Pons (tissue), 1 donor: ENCODE data around the gene VPS26C.
"Not testable (repeated sequence)": the region's sequence is repeated elsewhere in the genome, so short reads cannot be mapped to it uniquely, and the experiment has no call there.

Experiments used
- DNase-seq: peaks from one replicate; pipeline ENCODE4 v3.0.0-alpha.2; 2016; ENCODE audit warnings: low spot score

The VPS26C gene

DNA sequence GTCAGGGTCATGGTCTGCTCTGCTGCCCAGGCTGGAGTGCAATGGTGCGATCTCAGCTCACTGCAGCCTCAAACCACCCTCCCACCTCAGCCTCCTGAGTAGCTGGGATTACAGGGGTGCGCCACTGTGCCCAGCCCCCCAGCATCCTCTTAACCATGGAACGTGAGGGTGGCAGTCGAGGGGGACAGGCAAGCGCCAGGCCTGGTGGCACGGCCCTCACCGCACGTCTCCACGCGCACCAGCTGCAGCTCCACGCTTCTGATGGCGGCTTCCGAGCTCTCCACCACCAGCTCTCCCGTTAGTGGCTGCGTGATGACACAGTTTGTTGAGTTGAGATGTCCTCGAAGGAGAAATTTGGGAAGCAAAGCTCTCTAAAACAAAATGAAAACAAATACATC lies 39.1 kb downstream of the VPS26C start:
- no peak for DNase-seq

DNA sequence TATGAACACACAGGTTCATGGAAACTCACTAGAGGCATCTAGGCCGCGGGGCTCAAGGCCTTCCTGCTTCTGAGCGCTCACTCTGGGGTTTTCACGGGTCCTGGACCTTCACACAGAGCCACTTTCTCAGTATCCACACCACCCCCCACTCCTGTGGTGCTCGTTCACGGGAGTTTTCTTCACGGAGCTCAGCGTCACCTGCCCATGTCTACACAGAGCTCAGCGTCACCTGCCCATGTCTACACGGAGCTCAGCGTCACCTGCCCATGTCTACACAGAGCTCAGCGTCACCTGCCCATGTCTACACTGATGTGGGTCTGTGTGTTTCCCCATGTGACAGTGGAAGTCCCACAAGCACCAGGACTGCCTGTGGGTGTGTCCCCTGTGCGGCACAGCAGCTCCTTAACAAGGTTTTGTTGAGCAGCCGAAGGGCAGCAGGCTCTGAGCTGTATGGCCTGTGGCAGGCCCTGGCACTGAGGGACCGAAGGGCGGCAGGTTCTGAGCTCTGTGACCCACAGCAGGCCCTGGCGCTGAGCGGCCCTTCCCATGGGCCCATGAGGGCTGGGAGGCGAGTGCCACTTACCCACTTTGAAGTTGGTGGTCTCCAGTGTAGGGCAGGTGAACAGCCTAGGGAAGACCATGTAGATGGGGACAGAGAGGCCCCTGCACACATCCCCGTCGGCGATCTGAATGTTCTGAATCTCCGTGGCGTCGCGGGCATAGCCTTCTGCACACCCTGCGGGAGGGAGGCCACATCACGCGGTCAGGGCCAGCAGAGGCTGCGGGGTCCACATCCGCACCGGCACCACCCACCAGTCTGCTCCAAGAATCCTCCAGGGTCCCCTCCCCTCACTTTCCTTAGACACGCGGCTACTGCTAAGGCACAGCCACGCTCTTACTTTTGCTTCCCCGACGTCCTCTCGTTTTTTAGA lies 39.8 kb downstream of the VPS26C start:
- DNase-seq, result no peak

DNA sequence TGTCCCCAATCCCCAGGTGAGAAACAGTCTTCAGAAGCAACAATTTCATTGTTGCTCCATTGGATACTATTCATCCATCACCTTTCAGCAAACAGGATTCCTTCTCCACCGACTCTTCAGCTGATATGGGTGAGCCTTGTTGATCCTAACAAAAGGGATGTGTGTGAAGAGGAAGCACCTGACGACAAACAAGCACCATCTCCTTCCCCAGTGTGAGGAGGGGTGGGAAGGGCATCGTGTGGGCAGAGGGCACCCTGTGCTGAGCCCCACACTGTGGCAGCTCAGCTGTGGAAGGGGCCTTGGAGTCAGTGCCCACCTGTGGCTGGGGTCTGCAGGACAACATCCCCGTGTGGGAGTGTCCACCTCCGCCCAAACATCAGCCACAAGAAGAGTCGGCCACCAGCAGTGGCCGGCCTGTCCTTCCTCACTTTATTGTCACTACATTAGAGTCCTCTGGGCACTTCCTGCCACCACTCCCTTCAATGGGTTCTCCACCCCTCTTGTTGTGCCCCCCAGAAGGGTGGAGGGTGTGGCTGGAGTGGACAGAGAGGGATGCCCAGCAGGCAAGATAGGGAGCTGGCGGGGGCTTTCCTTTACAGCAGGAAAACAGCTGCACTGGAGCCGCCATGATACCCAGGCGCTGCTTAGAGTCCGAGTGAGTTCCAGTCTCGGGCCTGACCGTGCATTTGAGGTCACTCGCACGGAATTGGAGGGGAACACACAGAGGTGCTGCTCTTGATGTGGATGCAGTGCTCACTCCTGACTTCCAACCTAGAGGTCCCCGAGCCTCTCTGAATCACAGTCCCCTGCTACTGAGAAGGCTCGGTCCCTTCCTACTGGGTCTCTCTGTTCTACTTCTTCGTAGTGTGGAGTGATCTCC lies 40.9 kb downstream of the VPS26C start:
- no peak for DNase-seq

DNA sequence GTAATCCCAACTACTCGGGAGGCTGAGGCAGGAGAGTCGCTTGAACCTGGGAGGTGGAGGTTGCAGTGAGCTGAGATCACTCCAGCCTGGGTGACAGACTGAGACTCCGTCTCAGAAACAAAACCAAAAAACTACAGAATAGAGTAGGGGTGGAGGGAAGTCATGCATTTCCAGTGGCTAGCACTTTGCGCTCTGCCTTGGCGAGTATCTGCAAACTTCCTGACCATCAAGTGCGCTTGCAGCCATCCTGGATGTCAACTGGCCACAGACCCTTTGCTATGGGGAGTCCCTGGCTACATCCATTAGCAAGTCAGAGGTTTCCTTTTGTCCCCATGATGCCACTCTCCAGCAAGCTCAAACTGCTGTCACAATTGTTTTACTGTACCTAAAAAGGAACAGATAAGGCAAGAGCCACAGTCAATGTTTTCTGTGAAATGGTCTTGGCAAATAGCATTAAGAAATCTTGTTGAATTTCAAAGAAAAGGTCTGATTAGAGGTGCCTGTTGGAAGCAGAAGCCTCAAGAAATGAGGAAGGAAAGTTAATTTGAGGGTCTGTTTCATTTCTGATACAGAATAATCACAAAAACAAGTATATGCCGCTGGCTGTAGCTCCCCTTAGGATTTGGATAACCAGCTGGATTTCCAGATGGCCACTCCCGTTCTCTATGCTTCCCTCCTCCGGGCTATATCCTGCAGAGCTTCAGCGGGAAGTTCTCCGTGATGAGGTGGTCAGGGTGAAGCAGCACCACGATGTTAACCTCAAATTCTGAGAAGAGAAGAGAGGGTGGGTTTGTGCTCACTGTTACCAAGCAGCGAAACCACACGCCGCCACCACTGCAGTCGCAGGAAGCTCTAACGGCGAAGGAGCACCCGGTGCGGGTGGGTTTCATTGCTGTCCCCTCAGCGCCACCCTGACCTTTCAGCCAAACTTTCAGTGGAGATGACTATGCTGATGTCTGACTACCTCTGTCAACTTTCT lies 42.0 kb downstream of the VPS26C start:
- DNase-seq, result no peak

DNA sequence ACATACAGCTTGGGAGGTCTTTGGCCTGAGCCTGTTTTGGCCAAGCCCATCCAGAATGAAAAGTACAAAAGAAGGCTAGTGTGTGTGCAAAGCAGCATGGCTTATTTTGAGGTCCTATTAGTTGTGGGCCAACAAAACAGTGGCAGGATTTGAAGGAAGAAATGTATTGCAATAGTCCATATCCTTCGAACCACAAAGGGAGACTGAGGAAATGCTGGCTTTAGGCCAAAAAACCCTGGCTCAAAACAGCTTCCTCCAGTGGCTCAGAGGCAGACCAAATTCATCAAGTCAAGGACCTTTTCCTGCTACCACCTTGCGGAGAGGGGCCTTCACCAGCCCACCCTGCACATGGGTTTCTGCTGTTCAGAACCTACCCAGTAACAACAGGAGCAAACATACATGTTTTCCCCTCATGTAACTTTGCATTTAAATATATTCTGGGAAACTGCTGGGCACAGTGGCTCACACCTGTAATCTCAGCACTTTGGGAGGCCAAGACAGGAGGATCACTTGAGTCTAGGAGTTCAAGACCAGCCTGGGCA lies 43.3 kb downstream of the VPS26C start:
- DNase-seq, result no peak

DNA sequence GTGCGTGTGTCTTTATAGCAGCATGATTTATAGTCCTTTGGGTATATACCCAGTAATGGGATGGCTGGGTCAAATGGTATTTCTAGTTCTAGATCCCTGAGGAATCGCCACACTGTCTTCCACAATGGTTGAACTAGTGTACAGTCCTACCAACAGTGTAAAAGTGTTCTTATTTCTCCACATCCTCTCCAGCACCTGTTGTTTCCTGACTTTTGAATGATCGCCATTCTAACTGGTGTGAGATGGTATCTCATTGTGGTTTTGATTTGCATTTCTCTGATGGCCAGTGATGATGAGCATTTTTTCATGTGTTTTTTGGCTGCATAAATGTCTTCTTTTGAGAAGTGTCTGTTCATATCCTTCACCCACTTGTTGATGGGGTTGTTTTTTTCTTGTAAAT lies 44.9 kb downstream of the VPS26C start:
- DNase-seq, result not testable (repeated sequence)

DNA sequence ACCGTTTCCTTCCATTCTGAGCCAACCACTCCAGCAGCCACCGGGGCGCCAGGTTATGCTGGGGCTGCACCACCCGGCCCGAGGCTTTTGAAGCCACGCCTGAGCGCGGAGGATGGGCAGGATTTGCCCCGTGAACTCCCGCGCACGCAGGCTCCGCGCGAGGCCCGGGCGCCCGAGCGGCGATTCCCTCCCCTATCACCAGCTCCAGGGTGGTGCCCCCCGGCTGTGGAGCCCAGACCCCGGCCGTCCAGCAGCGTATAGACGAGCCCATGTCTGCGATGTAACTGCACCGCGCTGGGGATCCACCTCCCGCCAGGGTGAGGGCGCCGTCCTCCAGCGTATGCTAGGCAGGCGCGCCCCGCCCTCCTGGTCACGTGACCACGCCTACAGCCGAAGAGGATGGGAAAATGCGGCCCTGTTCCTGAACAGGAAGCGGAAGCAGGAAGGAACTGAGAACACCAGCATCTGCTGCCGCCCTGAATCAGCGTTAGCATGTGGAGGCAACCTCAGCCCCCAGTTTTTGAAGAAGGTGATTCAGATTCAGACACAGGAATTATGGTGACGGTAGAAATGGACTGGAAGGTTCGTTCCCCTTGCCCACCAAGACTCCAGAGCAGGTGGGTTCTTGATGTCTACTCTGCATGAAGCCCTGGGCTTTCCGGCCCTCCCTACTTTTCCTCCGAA lies 46.0 kb downstream of the VPS26C start:
- DNase-seq, result peak; percentile 93

DNA sequence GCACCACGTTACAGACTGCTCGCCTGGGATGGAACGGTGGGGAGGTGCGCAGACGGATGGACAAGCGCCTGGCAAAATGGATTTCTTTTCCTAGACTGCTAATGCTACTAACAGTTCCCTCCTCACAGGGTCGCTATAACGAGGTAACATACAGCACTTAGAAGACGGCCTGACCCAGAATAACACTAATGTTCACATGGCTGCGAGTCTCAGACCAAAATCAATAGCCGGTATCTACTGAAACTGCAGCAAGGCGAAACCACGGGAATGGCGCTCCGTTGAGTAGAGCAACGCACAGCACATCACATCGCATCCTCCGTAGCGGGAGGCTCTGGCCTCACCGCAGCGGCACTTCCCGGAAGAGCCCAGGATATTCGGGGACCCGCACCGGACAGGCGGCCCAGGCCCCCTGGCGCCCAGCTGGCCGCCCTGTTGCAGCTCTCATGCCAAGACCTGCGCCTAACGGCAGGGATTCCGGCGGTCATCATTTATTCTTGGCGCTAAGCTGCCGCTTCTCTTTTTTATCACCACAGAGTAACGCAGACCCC lies 46.6 kb downstream of the VPS26C start:
- peak; percentile 36 for DNase-seq

DNA sequence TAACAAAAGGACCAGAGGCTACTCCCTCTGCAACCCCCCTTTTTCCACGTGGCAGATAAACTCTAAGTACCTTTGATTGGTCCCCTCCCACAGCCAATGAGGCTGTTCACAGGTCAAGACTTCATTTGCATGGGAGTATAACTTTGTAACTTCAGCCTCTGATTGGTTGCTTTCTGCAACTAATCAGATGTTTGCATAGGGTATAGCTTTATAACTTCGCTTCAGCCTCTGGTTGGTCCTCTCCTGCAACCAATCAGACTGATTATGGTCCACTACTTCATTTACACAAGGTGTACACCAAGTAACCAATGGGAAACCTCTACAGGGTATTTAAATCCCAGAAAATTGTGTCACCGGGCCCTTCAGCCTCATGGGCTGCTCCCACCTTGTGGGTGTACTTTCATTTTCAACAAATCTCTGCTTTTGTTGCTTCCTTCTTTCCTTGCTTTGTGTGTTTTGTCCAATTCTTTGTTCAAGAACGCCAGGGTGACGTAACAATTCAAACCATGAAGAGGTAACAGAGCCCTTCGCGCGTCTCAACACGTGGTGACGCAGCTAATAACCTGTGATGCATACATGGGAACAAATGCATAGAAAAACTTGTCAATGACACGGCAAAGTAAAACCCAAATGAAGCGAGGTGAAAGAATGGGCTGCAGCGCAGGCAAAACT lies 47.2 kb downstream of the VPS26C start:
- DNase-seq, result peak; percentile 32

DNA sequence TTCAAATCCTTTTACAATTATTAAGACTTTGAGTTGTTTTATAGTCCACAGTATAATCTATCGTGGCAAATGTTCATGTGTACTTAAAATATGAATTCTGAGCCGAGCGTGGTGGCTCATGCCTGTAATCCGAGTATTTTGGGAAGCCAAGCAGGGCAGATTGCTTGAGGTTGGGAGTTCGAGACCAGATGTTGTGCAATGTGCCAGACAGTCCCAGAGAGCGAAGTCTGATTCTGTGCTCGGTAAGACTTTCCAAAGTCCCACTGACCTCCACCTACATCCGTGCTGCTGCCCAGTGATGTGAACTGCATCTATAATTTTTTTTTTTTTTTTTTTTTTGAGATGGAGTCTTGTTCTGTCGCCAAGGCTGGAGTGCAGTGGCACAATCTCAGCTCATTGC lies 52.2 kb downstream of the VPS26C start:
- DNase-seq, result no peak

DNA sequence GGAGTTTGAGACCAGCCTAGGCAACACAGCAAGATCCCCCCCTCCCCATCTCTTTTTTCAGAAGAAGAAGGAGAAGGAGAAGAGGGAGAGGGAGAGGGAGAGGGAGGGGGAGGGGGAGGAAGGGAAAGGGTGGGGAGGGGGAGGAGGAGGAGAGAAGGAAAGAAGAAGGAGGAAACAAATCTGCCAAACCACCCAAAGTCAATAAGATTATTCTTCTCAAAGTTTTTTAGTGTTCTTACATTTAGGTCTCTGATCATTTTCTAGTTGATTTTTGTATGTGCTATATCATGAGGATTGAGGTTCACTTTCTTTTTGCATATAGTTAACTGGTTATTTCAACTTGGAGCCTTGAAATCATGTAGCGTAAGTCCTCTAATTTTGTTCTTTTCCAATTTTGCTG lies 56.3 kb downstream of the VPS26C start:
- DNase-seq, result no peak

DNA sequence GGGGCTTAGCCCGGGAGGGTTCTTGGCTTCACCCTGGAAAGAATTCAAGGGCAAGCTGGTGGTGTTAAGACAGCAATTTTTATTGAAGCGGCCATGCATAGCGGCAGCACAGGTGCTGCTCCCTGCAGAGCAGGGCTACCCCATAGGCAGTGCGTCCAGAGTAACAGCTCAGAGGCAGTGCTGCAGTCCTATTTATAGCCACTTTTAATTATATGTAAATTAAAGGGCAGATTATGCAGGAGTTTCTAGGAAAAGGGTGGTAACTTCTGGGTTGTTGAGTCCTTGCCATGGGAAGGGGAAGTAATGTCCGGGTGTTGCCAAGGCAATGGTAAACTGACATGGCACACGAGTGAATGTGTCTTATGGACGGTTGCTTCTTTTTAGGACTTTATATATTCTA lies 57.0 kb downstream of the VPS26C start:
- no peak for DNase-seq

DNA sequence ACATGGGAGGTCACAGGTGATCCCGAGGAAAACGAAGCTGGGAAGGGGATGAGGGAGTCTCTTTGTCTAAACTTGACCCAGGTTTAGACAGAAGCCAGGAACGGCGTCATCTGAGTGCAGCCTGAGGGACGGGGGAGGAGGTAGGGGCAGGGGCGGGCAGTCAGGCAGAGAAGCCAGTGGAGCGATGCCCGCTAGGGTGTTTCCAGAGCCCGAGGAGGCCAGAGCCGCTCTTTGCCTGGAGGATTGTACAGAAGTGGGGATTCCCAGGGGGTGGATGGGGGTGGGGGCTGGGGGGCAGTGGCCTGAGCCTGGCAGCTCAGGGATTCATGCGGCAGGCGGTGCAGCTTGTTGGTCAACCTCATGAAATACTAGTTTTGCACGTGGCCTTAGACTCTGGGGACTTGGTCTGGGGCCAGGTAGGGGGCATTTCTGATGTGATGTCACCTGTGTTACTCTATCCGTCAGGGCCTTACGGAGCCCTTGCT lies 58.4 kb downstream of the VPS26C start:
- DNase-seq, result no peak

DNA sequence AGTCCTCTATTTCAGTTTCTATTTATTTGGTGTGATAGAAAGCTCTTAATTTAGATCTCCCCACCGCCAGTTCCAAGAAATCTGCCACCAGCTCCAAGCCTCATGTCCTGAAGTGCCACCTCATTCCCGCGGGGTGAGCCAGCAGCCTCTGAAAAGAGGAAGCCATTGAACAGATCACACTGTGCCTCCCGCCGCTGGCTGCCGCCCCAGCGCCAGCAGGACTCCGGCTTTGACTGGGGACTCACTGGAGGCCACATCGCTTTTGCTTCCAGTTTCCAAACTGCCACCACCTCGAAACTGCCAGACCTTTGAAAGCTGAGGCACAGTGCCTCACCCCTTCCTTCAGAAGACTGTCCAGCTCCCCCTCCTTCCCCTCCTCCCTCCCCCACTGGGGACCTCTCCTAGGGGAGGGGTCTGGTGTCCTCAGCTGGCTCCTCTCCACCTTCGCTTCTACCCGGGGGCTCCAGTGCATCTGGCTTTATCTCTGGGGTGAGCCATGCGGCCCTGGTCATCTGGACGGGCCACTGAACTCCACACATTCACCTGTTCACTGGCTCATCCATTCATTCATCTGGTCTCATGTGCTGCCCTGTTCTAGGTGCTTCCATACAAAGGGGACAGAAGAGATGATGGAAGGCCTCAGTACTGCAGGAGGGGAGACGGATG lies 58.9 kb downstream of the VPS26C start:
- DNase-seq, result peak; percentile 81

DNA sequence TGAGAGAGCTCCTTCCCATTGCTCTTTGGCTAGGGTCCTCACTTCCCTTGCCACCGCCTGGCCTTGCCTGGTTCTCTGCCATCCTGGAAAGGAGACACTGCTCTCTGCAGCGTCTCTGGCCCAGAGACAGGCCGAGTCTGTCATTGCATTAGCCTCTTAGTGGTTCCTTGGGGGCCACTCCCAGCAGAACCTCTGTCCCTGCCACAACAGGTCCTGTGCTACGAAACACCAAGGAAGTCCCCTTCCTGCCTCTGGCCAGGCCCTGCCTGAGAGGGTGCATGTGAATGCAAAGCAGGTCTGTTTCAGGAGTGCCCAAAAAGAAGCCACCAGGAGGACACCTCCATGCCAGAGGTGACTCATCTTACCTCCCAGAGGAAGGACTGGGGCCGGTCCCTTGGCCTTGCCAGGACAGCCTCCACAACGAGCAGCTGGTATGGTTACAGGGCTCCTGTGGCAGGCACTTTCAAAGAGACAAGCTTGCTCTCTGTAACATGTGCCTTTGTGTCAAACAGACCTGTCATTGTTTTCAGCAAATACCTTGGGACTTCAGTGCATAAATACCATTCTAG lies 59.6 kb downstream of the VPS26C start:
- peak; percentile 21 for DNase-seq

DNA sequence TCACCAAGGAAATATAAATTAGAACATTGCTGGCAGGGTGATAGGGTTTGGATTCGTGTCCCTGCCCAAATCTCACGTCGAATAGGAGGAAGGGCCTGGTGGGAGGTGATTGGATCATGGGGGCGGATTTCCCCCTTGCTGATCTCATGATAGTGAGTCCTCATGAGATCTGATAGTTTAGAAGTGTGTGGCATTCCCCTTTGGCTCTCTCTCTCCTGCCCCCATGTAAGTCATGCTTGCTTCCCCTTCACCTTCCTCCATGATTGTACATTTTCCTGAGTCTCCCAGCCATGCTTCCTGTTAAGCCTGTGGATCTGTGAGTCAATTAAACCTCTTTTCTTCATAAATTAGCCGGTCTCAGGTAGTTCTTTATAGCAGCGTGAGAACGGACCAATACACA lies 60.6 kb downstream of the VPS26C start:
- no peak for DNase-seq

DNA sequence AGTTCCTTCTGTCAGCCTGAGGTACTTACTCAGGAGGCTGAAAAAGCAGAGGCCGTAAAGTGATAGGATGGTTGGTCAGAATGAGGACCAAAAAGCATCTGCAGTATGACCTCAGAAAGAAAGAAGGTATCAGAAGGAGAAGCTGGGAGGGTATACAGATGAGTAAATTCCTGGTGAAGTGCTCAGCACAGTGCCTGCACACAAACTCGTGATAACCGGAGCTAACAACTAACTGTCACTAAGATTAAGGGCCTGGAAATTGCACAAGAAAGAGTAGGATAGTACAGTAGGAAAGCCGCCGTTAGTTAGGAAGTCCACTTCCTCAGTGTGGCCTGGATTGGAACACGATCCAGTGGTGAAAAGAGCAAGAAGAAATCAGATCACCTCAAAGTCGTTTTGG lies 62.6 kb downstream of the VPS26C start:
- no peak for DNase-seq

DNA sequence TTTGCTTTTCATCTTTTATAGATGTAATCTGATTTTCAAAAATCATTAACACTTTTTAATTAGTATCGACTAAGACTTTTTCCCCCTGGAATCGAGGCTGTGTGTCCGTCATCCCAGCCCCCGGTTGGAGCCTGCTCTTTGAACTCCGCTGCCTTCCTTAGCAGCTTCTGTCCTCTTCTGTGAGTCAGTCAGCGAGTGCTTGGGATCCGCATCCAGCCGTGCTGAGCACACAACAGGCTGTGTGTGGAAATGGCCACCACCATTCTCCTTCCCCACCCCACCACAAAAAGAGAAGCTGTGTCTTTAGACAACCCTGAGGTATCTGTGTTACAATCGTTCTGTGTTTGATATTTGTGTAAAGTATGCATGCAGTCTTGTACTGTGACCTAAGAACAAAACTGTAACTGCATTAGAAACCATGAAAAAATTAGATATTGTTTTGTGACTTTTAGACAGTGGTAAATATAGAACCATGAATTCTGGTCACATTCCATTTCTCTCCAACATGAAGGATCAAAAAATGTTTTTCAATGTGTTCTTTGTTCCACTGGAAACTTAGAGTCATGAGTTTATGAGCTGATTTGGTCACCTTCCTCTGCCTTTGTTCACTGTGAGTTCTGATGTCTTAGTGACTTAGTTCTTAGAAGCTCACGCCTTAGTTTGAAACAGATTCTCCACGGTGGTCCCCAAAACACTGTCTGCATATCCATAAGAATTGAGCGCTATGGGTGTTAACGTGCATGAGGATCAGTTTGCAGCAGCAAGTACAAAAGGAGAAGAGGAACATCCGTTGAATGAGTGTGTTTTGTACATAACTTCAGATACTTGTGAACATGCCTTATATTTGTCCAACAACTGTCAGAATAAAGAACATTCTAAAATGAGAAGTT lies 64.7 kb downstream of the VPS26C start:
- no peak for DNase-seq
